Measurements from ENCODE around the gene TTLL11.

Gene TTLL11

DNA sequence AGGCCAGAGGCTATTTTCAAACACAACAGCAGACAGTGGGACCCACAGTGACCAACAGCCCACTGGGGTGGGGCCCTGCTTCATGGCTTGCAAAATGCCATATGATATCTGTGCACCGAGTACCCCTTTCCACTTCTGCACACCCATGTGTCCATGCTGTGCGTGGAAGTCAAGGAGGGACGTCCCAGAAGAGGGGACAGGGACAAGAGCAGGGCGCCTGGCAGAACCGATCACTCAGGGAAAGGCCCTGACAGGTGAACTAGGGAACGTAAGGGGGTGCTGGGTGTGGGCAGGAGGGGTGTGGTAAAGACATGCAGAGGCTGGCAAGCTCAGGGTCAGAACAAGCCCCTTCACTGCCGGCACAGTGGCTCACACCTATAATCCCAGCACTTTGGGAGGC lies 7.6 kb upstream of the TTLL11 start:
- TF ChIP-seq CREB1 (IDR thresholded peaks at IDR 0.05; ENCODE audit: low read depth) = no peak
- no peak for TF ChIP-seq TEAD4 (IDR thresholded peaks at IDR 0.05)
- no peak for TF ChIP-seq NFIC (IDR thresholded peaks at IDR 0.05)
- no peak for TF ChIP-seq YY1 (IDR thresholded peaks at IDR 0.05; ENCODE audit: low read depth)
- TF ChIP-seq, protein P1, sequence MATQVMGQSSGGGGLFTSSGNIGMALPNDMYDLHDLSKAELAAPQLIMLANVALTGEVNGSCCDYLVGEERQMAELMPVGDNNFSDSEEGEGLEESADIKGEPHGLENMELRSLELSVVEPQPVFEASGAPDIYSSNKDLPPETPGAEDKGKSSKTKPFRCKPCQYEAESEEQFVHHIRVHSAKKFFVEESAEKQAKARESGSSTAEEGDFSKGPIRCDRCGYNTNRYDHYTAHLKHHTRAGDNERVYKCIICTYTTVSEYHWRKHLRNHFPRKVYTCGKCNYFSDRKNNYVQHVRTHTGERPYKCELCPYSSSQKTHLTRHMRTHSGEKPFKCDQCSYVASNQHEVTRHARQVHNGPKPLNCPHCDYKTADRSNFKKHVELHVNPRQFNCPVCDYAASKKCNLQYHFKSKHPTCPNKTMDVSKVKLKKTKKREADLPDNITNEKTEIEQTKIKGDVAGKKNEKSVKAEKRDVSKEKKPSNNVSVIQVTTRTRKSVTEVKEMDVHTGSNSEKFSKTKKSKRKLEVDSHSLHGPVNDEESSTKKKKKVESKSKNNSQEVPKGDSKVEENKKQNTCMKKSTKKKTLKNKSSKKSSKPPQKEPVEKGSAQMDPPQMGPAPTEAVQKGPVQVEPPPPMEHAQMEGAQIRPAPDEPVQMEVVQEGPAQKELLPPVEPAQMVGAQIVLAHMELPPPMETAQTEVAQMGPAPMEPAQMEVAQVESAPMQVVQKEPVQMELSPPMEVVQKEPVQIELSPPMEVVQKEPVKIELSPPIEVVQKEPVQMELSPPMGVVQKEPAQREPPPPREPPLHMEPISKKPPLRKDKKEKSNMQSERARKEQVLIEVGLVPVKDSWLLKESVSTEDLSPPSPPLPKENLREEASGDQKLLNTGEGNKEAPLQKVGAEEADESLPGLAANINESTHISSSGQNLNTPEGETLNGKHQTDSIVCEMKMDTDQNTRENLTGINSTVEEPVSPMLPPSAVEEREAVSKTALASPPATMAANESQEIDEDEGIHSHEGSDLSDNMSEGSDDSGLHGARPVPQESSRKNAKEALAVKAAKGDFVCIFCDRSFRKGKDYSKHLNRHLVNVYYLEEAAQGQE (IDR thresholded peaks at IDR 0.05; ENCODE audit: low read depth) = no peak
- no peak for TF ChIP-seq EGR1 (IDR thresholded peaks at IDR 0.05)
- no peak for TF ChIP-seq TCF12 (IDR thresholded peaks at IDR 0.05; ENCODE audit: low read depth)
- TF ChIP-seq EP300 (IDR thresholded peaks at IDR 0.05; ENCODE audit: borderline replicate concordance) = no peak
- no peak for TF ChIP-seq ZBTB7A (IDR thresholded peaks at IDR 0.05; ENCODE audit: low read depth)
- TF ChIP-seq TAF1 (IDR thresholded peaks at IDR 0.05; ENCODE audit: low read depth) = no peak
- no peak for TF ChIP-seq RAD21 (IDR thresholded peaks at IDR 0.05; ENCODE audit: low read depth)
- TF ChIP-seq, protein P2, sequence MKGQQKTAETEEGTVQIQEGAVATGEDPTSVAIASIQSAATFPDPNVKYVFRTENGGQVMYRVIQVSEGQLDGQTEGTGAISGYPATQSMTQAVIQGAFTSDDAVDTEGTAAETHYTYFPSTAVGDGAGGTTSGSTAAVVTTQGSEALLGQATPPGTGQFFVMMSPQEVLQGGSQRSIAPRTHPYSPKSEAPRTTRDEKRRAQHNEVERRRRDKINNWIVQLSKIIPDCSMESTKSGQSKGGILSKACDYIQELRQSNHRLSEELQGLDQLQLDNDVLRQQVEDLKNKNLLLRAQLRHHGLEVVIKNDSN (IDR thresholded peaks at IDR 0.05) = no peak
- no peak for TF ChIP-seq CEBPB (IDR thresholded peaks at IDR 0.05)

DNA sequence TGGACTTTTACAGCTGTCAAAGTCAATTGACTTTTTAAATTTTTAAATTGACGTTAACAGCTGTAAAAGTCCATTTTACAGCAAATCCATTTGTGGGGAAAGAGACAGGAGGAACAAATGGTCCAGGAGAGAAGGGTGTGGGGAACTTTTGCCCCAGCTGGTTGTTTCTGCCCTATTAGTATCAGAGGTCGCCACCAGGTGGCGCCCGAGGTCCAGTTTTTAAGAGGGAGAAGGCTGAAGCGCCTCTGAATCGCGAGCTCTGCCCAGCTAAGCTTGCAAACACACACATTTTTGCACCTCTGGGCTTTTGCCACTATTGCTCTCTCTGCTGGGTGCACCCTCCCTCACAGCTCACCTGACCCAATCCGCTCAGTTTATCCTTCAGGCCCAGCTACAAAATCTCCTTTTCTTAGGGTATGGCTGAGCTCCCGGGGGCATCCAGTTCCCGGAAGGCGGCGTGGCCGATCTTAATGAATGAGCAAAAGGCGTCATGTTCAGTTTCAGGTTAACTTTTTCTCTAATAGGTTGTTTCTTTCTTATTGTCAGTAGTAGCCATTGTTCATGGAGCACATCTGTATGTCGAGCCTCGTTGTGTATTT lies 6.3 kb upstream of the TTLL11 start:
- no peak for TF ChIP-seq TEAD4 (IDR thresholded peaks at IDR 0.05)
- peak; percentile 94 for TF ChIP-seq RAD21 (IDR thresholded peaks at IDR 0.05; ENCODE audit: low read depth)
- TF ChIP-seq CREB1 (IDR thresholded peaks at IDR 0.05; ENCODE audit: low read depth) = no peak

DNA sequence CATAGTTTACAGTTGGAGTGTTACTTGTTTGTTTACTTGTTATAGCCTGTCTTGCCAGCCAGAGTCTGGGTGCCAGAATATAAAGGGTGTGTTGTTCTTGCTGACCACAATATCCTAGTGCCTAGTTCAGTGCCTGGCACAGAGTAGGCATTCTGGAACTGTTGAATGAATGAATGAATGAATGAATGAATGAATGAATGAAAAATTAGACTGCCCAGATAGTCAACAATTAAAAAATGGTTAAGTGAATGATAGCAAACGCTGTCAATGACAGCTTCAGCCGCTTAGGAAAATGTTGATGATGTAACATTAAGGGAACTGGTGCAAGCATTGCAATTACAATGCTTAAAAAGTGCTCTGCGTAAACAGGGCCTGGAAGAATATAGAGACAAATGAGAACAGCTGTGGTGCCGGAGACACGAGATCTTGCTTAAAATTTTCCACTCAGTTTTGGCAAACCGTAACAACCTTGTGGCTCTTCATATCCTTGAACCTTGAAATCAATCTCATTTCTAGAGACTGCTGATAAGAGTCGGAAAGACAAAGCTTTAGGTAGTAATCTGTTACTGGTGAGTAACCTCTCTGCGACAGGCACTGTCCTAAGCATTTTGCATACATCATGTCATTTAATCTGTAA lies 4.7 kb upstream of the TTLL11 start:
- TF ChIP-seq EP300 (IDR thresholded peaks at IDR 0.05; ENCODE audit: borderline replicate concordance) (no peak), TAF1 (IDR thresholded peaks at IDR 0.05; ENCODE audit: low read depth) (no peak), ZBTB7A (IDR thresholded peaks at IDR 0.05; ENCODE audit: low read depth) (no peak), NFIC (IDR thresholded peaks at IDR 0.05) (no peak), TCF12 (IDR thresholded peaks at IDR 0.05; ENCODE audit: low read depth) (no peak), RAD21 (IDR thresholded peaks at IDR 0.05; ENCODE audit: low read depth) (no peak), EGR1 (IDR thresholded peaks at IDR 0.05) (no peak), TEAD4 (IDR thresholded peaks at IDR 0.05) (no peak), CREB1 (IDR thresholded peaks at IDR 0.05; ENCODE audit: low read depth) (no peak), FOXM1 (IDR thresholded peaks at IDR 0.05; ENCODE audit: borderline replicate concordance, low read depth) (no peak), YY1 (IDR thresholded peaks at IDR 0.05; ENCODE audit: low read depth) (no peak), CEBPB (IDR thresholded peaks at IDR 0.05) (no peak)
- TF ChIP-seq, protein P3, sequence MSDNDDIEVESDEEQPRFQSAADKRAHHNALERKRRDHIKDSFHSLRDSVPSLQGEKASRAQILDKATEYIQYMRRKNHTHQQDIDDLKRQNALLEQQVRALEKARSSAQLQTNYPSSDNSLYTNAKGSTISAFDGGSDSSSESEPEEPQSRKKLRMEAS (IDR thresholded peaks at IDR 0.05) = no peak
- TF ChIP-seq, protein P1 (IDR thresholded peaks at IDR 0.05; ENCODE audit: low read depth) = no peak
- TF ChIP-seq, protein P2 (IDR thresholded peaks at IDR 0.05) = no peak

DNA sequence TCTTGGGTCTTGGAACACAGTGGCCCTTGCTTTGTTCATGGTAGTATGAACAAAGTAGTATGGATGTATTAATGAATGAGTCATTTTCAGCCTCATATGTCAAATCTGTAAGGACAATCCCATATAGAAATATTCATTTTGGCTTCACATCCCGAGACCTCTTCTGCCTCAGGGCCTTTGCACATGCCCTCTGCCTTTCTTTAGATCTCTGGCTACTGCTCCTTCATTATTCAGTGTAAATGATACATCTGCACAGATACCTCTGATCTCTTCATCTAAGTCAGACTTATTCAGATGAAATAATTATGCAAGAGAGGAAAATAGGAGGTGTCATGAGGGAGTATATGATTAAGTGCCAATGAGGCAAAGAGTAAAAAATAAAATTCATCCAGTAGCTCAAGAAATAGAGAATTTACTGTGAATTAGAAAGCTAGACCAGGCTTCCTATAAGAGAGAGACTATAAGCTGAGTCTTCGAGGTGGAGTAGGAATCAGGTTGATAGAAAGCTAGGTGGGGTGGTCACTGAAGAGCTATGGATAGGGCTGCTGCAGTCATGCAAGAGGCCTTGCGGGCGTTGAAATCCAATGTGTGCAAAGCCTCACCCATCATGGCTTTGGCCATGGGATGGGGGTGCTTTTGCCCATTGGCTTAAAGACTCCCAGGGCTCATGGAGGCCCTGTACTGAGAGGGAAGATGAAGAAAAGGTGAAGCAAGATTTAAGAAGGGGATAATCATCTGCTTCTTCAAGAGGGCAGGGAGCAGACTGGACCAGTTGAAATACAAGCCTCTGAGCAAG lies 3.7 kb upstream of the TTLL11 start:
- TF ChIP-seq TEAD4 (IDR thresholded peaks at IDR 0.05) (no peak), EGR1 (IDR thresholded peaks at IDR 0.05) (no peak), CREB1 (IDR thresholded peaks at IDR 0.05; ENCODE audit: low read depth) (no peak), ZBTB7A (IDR thresholded peaks at IDR 0.05; ENCODE audit: low read depth) (no peak), YY1 (IDR thresholded peaks at IDR 0.05; ENCODE audit: low read depth) (no peak), CEBPB (IDR thresholded peaks at IDR 0.05) (no peak), TCF12 (IDR thresholded peaks at IDR 0.05; ENCODE audit: low read depth) (no peak), RAD21 (IDR thresholded peaks at IDR 0.05; ENCODE audit: low read depth) (no peak), TAF1 (IDR thresholded peaks at IDR 0.05; ENCODE audit: low read depth) (no peak), FOXM1 (IDR thresholded peaks at IDR 0.05; ENCODE audit: borderline replicate concordance, low read depth) (no peak), NFIC (IDR thresholded peaks at IDR 0.05) (no peak), EP300 (IDR thresholded peaks at IDR 0.05; ENCODE audit: borderline replicate concordance) (no peak)
- TF ChIP-seq, protein P3 (IDR thresholded peaks at IDR 0.05) = no peak
- TF ChIP-seq, protein P2 (IDR thresholded peaks at IDR 0.05) = no peak
- TF ChIP-seq, protein P1 (IDR thresholded peaks at IDR 0.05; ENCODE audit: low read depth) = no peak

Measured in Ishikawa (cell line).